Hepatocyte (in vitro differentiated cells): ENCODE data around the gene GRK5. TPM values are rescaled to one million over a fixed set of nuclear protein-coding genes. Genes with fewer than 3 reads are reported as not detected.
A peak's percentile ranks its signal among the peaks of the same experiment; 100 is the strongest.

Experiments
- DNase-seq: peaks from one replicate; pipeline ENCODE4 v3.0.0-alpha.2; 2016; ENCODE audit warnings: low spot score
- H2AFZ ChIP-seq: fragments of 200-600 bp; sonication (generic); 2 replicates; pipeline ENCODE4 v1.6.0; 2016; ENCODE audit warnings: antibody characterized with exemption, mild to moderate bottlenecking
- H3K27ac ChIP-seq: fragments of 200-600 bp; sonication (generic); 2 replicates; pipeline ENCODE4 v1.5.1; 2016; ENCODE audit warnings: mild to moderate bottlenecking
- H3K27me3 ChIP-seq: fragments of 200-600 bp; sonication (generic); 2 replicates; pipeline ENCODE4 v1.6.1; 2016
- H3K36me3 ChIP-seq: fragments of 200-600 bp; sonication (generic); replicated peaks from 2 replicates; pipeline ENCODE4 v1.5.1; 2016; ENCODE audit warnings: low read depth; ENCODE audit not compliant: insufficient read depth
- H3K4me1 ChIP-seq: fragments of 200-600 bp; sonication (generic); 2 replicates; pipeline ENCODE4 v1.5.1; 2016; ENCODE audit warnings: mild to moderate bottlenecking, moderate library complexity; ENCODE audit not compliant: insufficient read depth
- H3K4me2 ChIP-seq: fragments of 200-600 bp; sonication (generic); 2 replicates; pipeline ENCODE4 v1.6.0; 2016
- H3K4me3 ChIP-seq: fragments of 200-600 bp; sonication (generic); 2 replicates; pipeline ENCODE4 v1.5.1; 2016; ENCODE audit warnings: mild to moderate bottlenecking
- H3K79me2 ChIP-seq: fragments of 200-600 bp; sonication (generic); 2 replicates; pipeline ENCODE4 v1.6.0; 2017; ENCODE audit warnings: mild to moderate bottlenecking
- H3K9me2 ChIP-seq: fragments of 200-600 bp; sonication (generic); replicated peaks from 2 replicates; pipeline ENCODE4 v1.6.0; 2017; ENCODE audit warnings: mild to moderate bottlenecking; ENCODE audit not compliant: insufficient read depth
- H3K9me3 ChIP-seq: fragments of 200-600 bp; sonication (generic); 2 replicates; pipeline ENCODE4 v1.5.1; 2016; ENCODE audit warnings: low read depth, mild to moderate bottlenecking
- H4K20me1 ChIP-seq: fragments of 200-600 bp; sonication (generic); 2 replicates; pipeline ENCODE4 v1.6.0; 2016; ENCODE audit warnings: mild to moderate bottlenecking; ENCODE audit not compliant: insufficient read depth, poor library complexity, severe bottlenecking
- CTCF ChIP-seq: fragments of 200-600 bp; sonication (generic); IDR thresholded peaks from 2 replicates; pipeline ENCODE4 v1.5.1; 2016; ENCODE audit warnings: antibody characterized with exemption, mild to moderate bottlenecking; ENCODE audit not compliant: poor library complexity
- EZH2 ChIP-seq: fragments of 200-600 bp; sonication (generic); IDR thresholded peaks from 2 replicates; pipeline ENCODE4 v1.6.1; 2016; ENCODE audit warnings: antibody characterized with exemption, mild to moderate bottlenecking, borderline replicate concordance
- EZH2phosphoT487 ChIP-seq: fragments of 200-600 bp; sonication (generic); IDR thresholded peaks from one replicate; pipeline ENCODE4 v1.6.1; 2018; ENCODE audit warnings: antibody characterized with exemption, mild to moderate bottlenecking, low read depth, moderate library complexity; ENCODE audit not compliant: unreplicated experiment, severe bottlenecking
- WGBS: methylation state at CpG from one replicate; pipeline ENCODE4 v1.1.6; 2016; ENCODE audit warnings: low lambda C conversion rate; ENCODE audit errors: missing lambda C conversion rate; 5-methylcytosine and 5-hydroxymethylcytosine counted together
- polyA plus RNA-seq: library from polyadenylated mRNA; unstranded; fragments of >200 nt; fragmentation: Nextera tagmentation; extraction: Ambion mirVana; gene quantifications from 2 replicates; pipeline ENCODE4 v1.2.1, GENCODE V29; 2016
- total RNA-seq: library from RNA; depleted of rRNA; stranded (reverse); fragments of >200 nt; gene quantifications from 2 replicates; pipeline ENCODE4 v1.2.3, GENCODE V29; 2014

Gene GRK5
- total and polyA plus RNA-seq, 2 experiments from 2014 or later = 7.6 to 19.9 TPM

DNA sequence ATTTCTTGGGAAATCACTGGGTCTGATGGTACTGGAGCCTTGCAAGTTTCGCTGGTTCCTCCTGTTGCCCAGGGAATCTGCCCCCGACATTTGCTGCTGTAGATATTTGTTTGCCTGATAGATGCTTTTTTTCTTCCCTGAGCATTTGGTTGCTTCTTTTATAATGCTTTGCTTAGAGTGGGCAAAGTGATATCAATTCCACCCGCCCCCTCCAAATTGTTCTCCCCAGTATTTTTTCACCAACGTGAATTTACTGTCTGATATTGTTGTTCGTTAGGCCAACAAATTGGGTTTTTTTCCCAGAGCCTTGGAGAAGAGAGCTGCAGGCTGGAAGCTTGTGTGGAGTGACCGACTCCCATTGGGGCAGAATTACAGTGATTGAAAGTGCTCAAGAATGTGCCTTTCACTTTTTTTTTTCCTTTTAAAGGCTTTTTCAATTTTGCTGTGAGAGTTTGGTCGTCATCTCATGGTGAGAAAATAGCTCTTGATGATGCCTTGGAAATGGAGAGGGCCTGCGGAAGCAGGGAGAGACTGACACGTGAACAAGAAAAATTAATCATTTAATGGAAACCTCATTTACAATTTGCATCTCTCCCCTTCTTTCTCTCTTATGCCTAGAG, 2.5 kb downstream of the GRK5 start:
- peak overlapping the region; percentile 83 for H3K4me2 ChIP-seq
- 32% methylated on average over 9 of the region's 9 CpGs for WGBS
- H3K4me1 ChIP-seq = peaks cover 36% of the 10 kb centered on the region
- peak overlapping the region; percentile 20 for H3K4me3 ChIP-seq
- H3K27me3 ChIP-seq = no peaks in the 10 kb centered on the region
- H4K20me1 ChIP-seq = no peaks in the 10 kb centered on the region
- TF ChIP-seq EZH2 = no peak
- no peak for TF ChIP-seq EZH2phosphoT487
- no peak for TF ChIP-seq CTCF
- no peak for DNase-seq
- H3K9me3 ChIP-seq = no peaks in the 10 kb centered on the region
- H3K9me2 ChIP-seq = no peaks in the 10 kb centered on the region
- no peak overlapping the region for H2AFZ ChIP-seq
- H3K79me2 ChIP-seq = peaks cover 58% of the 10 kb centered on the region
- no peaks in the 10 kb centered on the region for H3K36me3 ChIP-seq
- peak overlapping the region; percentile 92 for H3K27ac ChIP-seq

- no peak overlapping the region for H2AFZ ChIP-seq
These were observed 3.3 kb downstream of the GRK5 start for GRCh38 chr10:119210633-119211032.

GRCh38 chr10:119211176-119211575, 3.8 kb downstream of the GRK5 start:
- no peak for TF ChIP-seq CTCF
- no peak for TF ChIP-seq EZH2phosphoT487
- TF ChIP-seq EZH2 = no peak
- Histone ChIP-seq H3K4me3 (no peak overlapping the region), H3K4me2 (peak overlapping the region; percentile 83), H3K27me3 (no peaks in the 10 kb centered on the region), H2AFZ (no peak overlapping the region), H3K9me3 (no peaks in the 10 kb centered on the region), H3K4me1 (peaks cover 44% of the 10 kb centered on the region), H4K20me1 (no peaks in the 10 kb centered on the region), H3K9me2 (no peaks in the 10 kb centered on the region), H3K36me3 (no peaks in the 10 kb centered on the region), H3K79me2 (peaks cover 71% of the 10 kb centered on the region), H3K27ac (peak overlapping the region; percentile 92)
- 50% methylated on average over 3 of the region's 3 CpGs for WGBS
- no peak for DNase-seq

More at GRCh38 chr10:119210633-119211032, 3.3 kb downstream of the GRK5 start:
- Histone ChIP-seq H3K9me2 (no peaks in the 10 kb centered on the region), H3K27ac (peak overlapping the region; percentile 92), H4K20me1 (no peaks in the 10 kb centered on the region), H3K9me3 (no peaks in the 10 kb centered on the region), H3K27me3 (no peaks in the 10 kb centered on the region), H3K4me1 (peaks cover 41% of the 10 kb centered on the region), H3K79me2 (peaks cover 66% of the 10 kb centered on the region), H3K36me3 (no peaks in the 10 kb centered on the region), H3K4me3 (no peak overlapping the region), H3K4me2 (peak overlapping the region; percentile 83)
- WGBS = 63% methylated on average over 2 of the region's 2 CpGs
- DNase-seq = no peak
- no peak for TF ChIP-seq EZH2phosphoT487
- no peak for TF ChIP-seq EZH2
- TF ChIP-seq CTCF = no peak
